SH-SY5Y (cell line): ENCODE data around the gene CTNNA3.

Experiments used
- GATA2 ChIP-seq: IDR thresholded peaks from 2 replicates; pipeline ENCODE4 v1.6.1; 2011; ENCODE audit warnings: mild to moderate bottlenecking, low read depth, low read length
- GATA3 ChIP-seq: IDR thresholded peaks from 2 replicates; pipeline ENCODE4 v1.6.1; 2011; ENCODE audit warnings: low read depth, mild to moderate bottlenecking, low read length, moderate library complexity

Gene CTNNA3

DNA sequence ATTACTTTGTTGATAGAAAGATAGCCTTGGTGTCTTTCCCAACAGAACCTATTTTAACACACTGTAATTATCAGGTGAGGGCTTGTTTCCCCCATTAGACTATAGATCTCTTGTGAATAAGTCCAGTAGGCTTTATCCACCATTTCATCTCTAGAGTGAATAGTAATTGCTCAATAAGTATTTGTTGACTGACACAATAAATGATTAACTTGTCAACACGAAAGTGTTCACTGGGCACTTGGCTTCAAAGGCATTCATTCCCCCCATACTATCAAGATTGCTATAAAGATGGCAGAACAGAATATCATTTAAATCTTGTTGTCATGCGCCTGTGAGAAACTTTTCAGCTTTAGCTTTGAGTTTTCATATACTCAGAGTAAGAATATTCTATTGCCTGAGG lies 1194.6 kb downstream of the CTNNA3 start:
- TF ChIP-seq GATA3 (no peak), GATA2 (no peak)

DNA sequence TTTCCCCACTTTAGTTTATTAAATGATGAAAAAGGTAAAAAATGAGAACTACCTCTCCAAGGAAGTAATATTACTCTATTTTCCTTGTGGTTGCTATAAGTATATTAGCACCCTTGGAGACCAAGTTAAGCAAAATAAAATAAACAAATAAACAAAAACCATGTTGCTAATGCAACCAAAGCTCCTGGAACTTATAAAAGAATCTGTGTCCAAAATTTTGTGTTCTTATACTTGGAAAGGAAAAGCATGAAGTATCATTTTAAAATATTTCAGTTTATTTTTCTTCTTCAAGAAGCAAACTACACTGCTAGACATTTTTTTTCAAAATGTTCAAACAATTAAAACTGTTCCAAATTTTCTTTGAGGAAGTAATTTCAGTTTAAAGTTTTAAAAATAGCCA lies 1212.0 kb downstream of the CTNNA3 start:
- TF ChIP-seq GATA3 (no peak), GATA2 (no peak)

DNA sequence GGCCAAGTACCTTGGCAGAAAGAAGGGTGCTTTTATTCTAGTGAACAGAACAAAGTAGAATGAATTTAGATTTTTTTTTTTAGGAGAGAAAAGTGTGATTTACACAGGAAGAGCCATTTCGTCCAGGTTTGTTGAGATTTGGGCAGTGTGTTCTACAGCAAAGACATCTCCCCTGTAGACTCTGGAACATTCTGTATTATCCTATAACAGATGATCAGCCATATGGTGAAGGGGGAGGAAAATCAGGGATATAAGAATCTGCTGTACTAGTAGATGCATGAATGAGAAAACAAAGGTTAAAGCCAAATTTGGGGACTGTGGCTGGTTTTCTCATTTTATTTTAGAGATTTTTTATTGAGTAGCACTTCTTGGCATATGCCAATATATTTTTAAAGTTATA lies 1223.8 kb downstream of the CTNNA3 start:
- no peak for TF ChIP-seq GATA3
- no peak for TF ChIP-seq GATA2

DNA sequence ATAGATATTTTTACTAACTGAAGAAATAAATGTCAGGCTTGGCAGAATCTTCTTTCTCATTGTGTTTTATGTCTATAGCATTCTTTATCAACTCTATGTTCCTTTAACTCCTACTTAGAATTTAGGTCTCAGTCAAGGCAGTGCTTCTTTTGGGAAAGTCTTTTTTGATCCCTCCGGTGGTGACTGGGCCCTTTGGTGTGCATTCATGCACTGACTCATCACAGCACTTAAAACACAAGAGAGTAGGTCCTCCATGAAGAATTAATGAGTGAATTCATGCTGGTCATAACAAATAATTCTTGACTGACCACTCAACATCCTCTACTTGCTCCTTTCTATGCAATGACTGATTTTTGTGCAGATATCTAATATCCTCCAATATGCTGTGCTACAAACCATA lies 1229.0 kb downstream of the CTNNA3 start:
- no peak for TF ChIP-seq GATA3

DNA sequence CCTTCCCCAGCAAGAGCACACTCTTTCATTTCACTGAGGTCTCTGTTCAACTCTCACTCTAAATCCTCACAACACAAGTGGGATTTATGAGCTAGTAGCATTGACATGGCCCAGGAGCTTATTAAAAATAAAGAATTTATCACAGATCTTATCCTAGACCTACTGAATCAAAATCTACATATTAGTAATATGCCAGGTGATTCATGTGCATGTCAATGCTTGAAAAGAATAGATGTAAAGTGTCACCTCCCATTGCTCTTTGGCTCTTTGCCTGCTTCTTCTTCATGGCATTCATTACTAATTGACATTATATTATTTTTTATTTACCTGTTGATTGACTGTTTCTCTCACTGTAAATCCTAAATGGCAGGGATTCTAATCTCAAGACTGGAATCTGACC lies 1229.4 kb downstream of the CTNNA3 start:
- no peak for TF ChIP-seq GATA2
- TF ChIP-seq GATA3, result no peak

DNA sequence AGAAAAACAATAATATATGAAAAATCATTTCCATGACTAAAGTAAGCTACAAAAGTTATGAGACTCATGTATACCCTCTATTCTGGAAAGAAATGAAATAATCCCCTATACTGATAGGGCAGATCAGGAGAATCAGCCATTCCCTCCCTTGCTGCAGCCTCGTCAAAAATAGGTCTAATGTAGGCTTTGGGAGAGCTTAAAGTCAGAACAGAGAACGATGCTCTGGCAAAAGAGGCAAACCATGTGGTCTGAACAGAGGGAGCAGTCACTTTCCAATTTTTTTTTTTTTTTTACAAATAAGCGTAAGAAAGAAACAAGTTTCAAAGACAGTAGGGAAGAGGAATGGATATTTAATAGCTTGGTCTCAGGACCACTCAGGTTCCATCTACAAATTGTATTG lies 1232.4 kb downstream of the CTNNA3 start:
- no peak for TF ChIP-seq GATA3
- TF ChIP-seq GATA2, result no peak

DNA sequence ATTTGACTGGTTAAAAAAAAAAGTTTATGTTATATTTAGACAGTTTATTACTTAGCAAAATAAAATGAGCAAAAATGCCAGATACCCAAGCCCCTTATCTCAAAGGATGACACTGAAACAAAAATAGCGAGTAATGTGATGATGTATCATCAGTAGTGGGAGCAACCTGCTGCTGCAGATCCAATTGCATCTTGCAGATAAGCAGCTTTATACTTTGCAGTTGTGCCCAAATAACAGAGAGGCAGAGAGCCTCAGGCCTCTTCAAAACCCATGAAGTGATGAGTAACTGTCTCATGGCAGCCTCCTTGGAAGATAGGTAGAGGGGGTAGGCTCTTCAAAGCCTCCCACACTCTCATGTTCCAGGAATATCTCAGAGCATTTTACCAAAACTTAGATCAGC lies 1238.4 kb downstream of the CTNNA3 start:
- TF ChIP-seq GATA3, result peak; percentile 67; the same call in 1 of the 2 replicates
- TF ChIP-seq GATA2, result peak; percentile 92

DNA sequence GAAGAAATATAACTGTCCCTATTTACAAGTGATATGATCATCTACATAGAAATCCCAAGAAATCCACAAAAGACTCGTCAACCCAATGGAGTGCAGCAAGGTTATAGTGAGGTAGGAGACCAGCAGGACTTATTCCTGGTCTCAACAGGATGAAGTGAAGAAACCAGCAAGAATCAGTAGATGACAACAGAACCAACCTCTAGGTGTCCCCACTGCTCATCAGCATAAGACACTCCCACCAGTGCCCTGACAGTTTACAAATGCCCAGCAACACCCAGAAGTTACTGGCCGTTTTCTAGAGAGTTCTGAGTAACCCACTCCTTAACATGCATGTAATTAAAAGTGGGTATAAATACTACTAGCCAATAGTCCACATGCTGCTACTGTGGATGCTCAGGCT lies 1240.7 kb downstream of the CTNNA3 start:
- no peak for TF ChIP-seq GATA2
- no peak for TF ChIP-seq GATA3

DNA sequence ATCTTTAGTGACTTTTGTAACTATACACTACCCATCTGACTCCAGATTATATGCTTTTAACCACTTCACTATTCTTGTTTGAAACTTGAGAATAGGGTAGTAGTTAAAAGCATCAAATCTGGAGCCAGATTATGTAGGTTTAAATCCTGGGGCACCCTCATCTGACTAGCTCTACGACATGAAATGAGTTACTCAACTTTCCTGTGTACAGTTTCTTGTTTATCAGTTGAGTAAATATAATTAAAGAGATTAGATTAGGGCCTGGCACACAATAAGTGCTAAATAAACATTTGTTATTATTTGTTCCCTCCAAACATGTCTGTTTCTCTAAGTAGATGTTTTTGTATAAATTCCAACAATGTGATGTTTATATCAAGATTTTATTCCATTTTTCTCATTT lies 1255.4 kb downstream of the CTNNA3 start:
- TF ChIP-seq GATA3 (no peak), GATA2 (no peak)

DNA sequence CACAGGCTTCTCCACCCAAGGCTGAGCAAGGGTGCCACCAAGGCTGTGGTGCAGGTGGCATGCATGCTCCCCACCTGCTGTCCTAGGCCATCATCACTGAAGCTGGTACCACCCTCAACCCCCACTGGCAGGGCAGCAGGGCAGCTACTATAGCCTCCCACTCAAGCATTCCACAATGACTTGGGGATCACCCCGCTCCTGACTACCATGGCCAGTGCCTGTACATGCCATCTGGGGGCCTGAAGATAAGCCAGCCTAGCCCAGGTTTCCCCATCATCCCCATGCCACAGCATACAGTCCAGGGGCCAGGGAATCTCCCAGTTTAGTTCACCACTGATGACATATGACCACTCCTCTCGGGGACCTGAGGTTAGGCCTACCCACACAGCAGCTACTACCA lies 1281.1 kb downstream of the CTNNA3 start:
- TF ChIP-seq GATA3 (no peak), GATA2 (no peak)

DNA sequence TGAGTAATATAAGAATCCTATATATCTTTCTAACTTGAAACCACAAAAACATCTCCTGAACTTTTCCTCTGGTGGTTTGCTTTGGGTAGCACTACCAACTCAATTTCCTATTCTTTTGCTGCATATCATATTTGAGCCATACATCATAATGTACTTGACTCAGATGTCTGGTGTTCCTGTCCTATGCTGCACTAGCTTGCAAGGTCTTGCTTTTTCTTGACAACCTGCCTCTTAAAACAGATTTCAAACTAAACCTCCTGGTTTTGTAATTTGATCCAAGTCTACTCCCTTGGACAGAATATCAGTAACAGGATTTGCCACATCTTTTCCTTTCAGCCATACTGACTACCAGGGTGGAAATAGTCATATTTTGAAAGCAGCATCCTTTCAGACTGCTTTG lies 1290.4 kb downstream of the CTNNA3 start:
- TF ChIP-seq GATA2, result no peak
- TF ChIP-seq GATA3, result no peak

DNA sequence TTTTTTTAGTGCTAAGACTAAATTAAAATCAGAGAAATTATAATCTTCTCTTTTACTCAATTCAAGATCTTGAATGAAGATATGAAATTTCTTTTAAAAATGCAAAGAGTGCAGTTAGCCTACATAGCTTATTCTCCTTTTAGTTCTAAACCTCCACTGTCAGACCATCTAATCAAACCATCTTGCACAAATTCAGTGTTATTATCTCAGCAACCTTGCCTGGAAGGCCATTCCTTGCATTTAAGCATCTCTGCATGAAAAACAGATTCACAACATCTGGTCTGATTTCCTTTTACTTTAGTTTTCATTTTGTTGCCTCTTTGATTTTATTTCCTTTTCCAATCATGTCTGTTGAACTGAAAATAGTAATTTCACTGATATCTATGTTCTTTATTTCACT lies 1297.3 kb downstream of the CTNNA3 start:
- TF ChIP-seq GATA2, result peak; percentile 52; the same call in 1 of the 2 replicates
- TF ChIP-seq GATA3, result peak; percentile 70

DNA sequence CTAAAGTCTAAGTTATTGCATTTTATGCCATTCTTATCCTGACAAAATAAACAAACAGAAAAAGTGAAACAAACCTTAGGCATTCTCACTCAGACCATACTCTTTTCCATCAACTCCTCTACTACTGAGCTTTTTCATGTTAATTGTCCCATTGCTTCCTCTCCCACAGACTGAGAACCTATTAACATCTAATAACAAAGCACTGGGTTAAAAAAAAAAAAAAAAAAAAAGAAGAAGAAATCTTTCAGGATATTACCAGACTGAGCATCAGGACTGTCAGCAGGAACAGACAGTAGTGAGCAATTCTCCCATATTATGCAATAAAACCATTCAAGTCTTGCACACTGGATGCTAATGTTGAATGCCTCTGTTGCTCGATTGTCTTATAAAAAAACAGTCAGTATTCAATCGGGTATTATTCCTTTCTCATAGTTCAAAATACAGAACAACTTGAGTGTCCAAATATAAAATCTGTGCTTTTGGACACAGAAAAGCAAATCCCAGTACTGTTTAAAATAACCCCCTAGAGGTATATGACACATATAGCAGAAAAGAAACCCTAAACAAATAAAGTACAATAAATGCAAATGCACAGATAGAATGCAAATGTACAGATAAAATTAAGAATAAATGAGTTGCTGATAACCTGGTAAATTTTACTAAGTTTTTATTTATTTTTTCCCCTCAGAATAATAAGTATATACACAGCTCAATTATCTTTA lies 1301.5 kb downstream of the CTNNA3 start:
- no peak for TF ChIP-seq GATA3

DNA sequence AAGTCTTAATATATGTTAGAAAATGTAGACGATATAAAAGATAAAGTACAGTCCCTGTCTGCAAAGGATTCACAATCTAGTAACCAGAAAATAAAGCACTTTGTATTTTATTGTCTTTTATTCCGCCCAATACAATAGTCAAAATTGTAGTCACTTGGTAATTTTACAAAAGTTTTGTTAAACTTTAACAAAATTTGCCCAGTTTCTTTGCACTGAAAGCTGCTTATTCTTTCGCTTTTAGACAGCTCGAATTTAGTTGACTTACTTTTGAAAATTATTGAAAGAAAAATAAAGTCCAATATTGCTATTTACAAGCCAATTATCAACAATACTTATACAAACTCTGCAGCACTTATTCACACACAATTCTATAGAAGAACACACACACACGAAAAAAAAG lies 1305.1 kb downstream of the CTNNA3 start:
- TF ChIP-seq GATA3 (no peak), GATA2 (no peak)

DNA sequence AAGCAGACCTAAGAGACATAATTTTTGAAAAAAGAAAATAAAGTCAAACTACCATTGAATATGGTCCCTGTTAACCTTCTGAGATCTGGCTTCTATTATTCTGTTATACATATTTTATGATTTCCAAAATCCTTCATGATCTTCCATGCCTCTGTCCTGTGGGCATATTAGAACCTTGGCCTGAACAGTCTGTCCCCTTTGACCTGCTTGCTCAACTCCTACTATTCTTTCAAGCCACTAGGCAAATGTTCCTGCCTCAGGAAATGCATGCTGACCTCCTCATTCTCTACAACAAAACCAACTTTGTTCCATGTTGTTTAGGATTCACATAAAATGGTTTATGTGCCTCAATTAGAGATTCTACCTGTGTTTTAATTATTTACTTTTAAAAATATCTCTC lies 1315.0 kb downstream of the CTNNA3 start:
- TF ChIP-seq GATA3 (no peak), GATA2 (no peak)
